ENCODE data around the gene PHF13.
"Not testable (repeated sequence)": the region's sequence is repeated elsewhere in the genome, so short reads cannot be mapped to it uniquely, and the experiment has no call there.

The PHF13 gene

GRCh38 chr1:6657138-6657537 lies 43.6 kb downstream of the PHF13 start:
- no peak for DNase-seq (ENCODE audit: low read depth in 1 of 2, low spot score in 1 of 2)

- no peak for DNase-seq (ENCODE audit: low read depth in 1 of 2, low spot score in 1 of 2)
Observed at GRCh38 chr1:6658359-6659060, 45.0 kb downstream of the PHF13 start.

GRCh38 chr1:6660415-6661049 lies 47.0 kb downstream of the PHF13 start:
- DNase-seq (ENCODE audit: low read depth in 1 of 2, low spot score in 1 of 2): no peak

GRCh38 chr1:6662468-6662867 lies 48.9 kb downstream of the PHF13 start:
- not testable (repeated sequence) for DNase-seq (ENCODE audit: low read depth in 1 of 2, low spot score in 1 of 2)

GRCh38 chr1:6666696-6667095 lies 53.2 kb downstream of the PHF13 start:
- DNase-seq (ENCODE audit: low read depth in 1 of 2, low spot score in 1 of 2): no peak

- DNase-seq (ENCODE audit: low read depth in 1 of 2, low spot score in 1 of 2): no peak
Observed at GRCh38 chr1:6667139-6667538, 53.6 kb downstream of the PHF13 start.

GRCh38 chr1:6668503-6668902 lies 55.0 kb downstream of the PHF13 start:
- DNase-seq (ENCODE audit: low read depth in 1 of 2, low spot score in 1 of 2): no peak

GRCh38 chr1:6672558-6672957 lies 59.0 kb downstream of the PHF13 start:
- DNase-seq (ENCODE audit: low read depth in 1 of 2, low spot score in 1 of 2): no peak

Measured in stimulated activated CD4-positive, alpha-beta T cell treated with anti-CD3 and anti-CD28 coated beads, Interleukin-15, amount 100 ng/mL, for 1 hour (primary cell).